HepG2 (cell line): ENCODE results near the gene HSPB9. TPM values are rescaled to one million over a fixed set of nuclear protein-coding genes. Genes with fewer than 3 reads are reported as not detected.

Source experiments
- ARNTL ChIP-seq: sonication (generic); formaldehyde crosslinking; IDR thresholded peaks from 2 replicates; pipeline ENCODE4 v1.4.0; 2020; ENCODE audit warnings: mild to moderate bottlenecking, missing genetic modification reagents
- FOXA3 ChIP-seq: IDR thresholded peaks from 2 replicates; pipeline ENCODE4 v1.6.1; 2016; ENCODE audit warnings: missing genetic modification reagents, missing compliant biosample characterization
- FOXK1 ChIP-seq: sonication (generic); formaldehyde crosslinking; IDR thresholded peaks from 2 replicates; pipeline ENCODE4 v1.4.0; 2020; ENCODE audit warnings: low read depth, missing genetic modification reagents, borderline replicate concordance
- FOXM1 ChIP-seq: sonication (generic); formaldehyde crosslinking; IDR thresholded peaks from 2 replicates; pipeline ENCODE4 v1.5.0; 2020; ENCODE audit warnings: missing genetic modification reagents
- HOXA3 ChIP-seq: sonication (generic); formaldehyde crosslinking; IDR thresholded peaks from 2 replicates; pipeline ENCODE4 v1.5.0; 2020; ENCODE audit warnings: missing genetic modification reagents
- PCBP2 ChIP-seq: fragments of 200-400 bp; formaldehyde crosslinking; optimal IDR thresholded peaks from 2 replicates; pipeline ENCODE3; 2018; ENCODE audit warnings: low read length, low read depth; ENCODE audit not compliant: poor library complexity, severe bottlenecking
- TRIM24 ChIP-seq: sonication (generic); formaldehyde crosslinking; IDR thresholded peaks from 2 replicates; pipeline ENCODE4 v1.8.0; 2022; ENCODE audit warnings: mild to moderate bottlenecking, missing genetic modification reagents
- ZEB1 ChIP-seq: IDR thresholded peaks from 2 replicates; pipeline ENCODE4 v1.6.1; 2012; ENCODE audit warnings: mild to moderate bottlenecking, low read depth, inconsistent platforms; ENCODE audit not compliant: insufficient replicate concordance
- ZFP90 ChIP-seq: sonication (generic); formaldehyde crosslinking; IDR thresholded peaks from 2 replicates; pipeline ENCODE4 v1.8.0; 2022; ENCODE audit warnings: missing genetic modification reagents, mild to moderate bottlenecking, inconsistent platforms, borderline replicate concordance
- ZNF12 ChIP-seq: sonication (generic); formaldehyde crosslinking; IDR thresholded peaks from 2 replicates; pipeline ENCODE4 v1.5.0; 2020; ENCODE audit warnings: missing genetic modification reagents
- polyA plus RNA-seq, 8 experiments: library from polyadenylated mRNA; depleted of rRNA in 3 of 8; stranded (reverse) in 7 of 8; unstranded in 1 of 8; fragments of >200 nt; fragmentation: Illumina TruSeq in 4 of 8; extraction: Trizol in 4 of 8; gene quantifications; 2 replicates each; pipeline versions ENCODE4 v1.2.1 to v1.2.3, GENCODE V29; 2011 to 2016; ENCODE audit warnings: low read depth in 4 of 8, missing spikeins in 1 of 8, mixed read lengths in 1 of 8; ENCODE audit not compliant: insufficient read depth in 1 of 8
- total RNA-seq, 5 experiments: library from RNA; depleted of rRNA; stranded (reverse); fragments of >200 nt; fragmentation: Illumina TruSeq; extraction: Trizol; gene quantifications; 2 replicates each; pipeline ENCODE4 v1.2.3, GENCODE V29; 2016; ENCODE audit warnings: low read depth in 1 of 5
- TF ChIP-seq, protein P1 (sequence below): sonication (generic); formaldehyde crosslinking; IDR thresholded peaks from 2 replicates; pipeline ENCODE4 v1.4.0; 2020; ENCODE audit warnings: mild to moderate bottlenecking, missing genetic modification reagents
- TF ChIP-seq, protein P2 (sequence below), 2 experiments: fragments of 450-650 bp in 1 of 2; sonication (generic) in 1 of 2; formaldehyde crosslinking; IDR thresholded peaks; 2 replicates each; pipeline versions ENCODE4 v1.5.0 to v1.8.0; 2020 to 2022; ENCODE audit warnings: mild to moderate bottlenecking in 1 of 2, missing genetic modification reagents in 1 of 2
- TF ChIP-seq, protein P3 (sequence below): sonication (generic); formaldehyde crosslinking; IDR thresholded peaks from 2 replicates; pipeline ENCODE4 v1.5.0; 2020; ENCODE audit warnings: missing genetic modification reagents
- TF ChIP-seq, protein P4 (sequence below): sonication (generic); formaldehyde crosslinking; IDR thresholded peaks from 2 replicates; pipeline ENCODE4 v1.4.0; 2020; ENCODE audit warnings: missing genetic modification reagents, borderline replicate concordance
- TF ChIP-seq, protein P5 (sequence below): sonication (generic); formaldehyde crosslinking; IDR thresholded peaks from 2 replicates; pipeline ENCODE4 v1.4.0; 2020; ENCODE audit warnings: missing genetic modification reagents
- TF ChIP-seq, protein P6 (sequence below): sonication (generic); formaldehyde crosslinking; IDR thresholded peaks from 2 replicates; pipeline ENCODE4 v1.8.0; 2022; ENCODE audit warnings: mild to moderate bottlenecking, missing genetic modification reagents; ENCODE audit not compliant: insufficient replicate concordance

The HSPB9 gene
- total and polyA plus RNA-seq, 2 of the 13 experiments (the other 11 are each of a cell fraction or from before 2014, with no cell fraction given) = 0.05 to 0.24 TPM

DNA sequence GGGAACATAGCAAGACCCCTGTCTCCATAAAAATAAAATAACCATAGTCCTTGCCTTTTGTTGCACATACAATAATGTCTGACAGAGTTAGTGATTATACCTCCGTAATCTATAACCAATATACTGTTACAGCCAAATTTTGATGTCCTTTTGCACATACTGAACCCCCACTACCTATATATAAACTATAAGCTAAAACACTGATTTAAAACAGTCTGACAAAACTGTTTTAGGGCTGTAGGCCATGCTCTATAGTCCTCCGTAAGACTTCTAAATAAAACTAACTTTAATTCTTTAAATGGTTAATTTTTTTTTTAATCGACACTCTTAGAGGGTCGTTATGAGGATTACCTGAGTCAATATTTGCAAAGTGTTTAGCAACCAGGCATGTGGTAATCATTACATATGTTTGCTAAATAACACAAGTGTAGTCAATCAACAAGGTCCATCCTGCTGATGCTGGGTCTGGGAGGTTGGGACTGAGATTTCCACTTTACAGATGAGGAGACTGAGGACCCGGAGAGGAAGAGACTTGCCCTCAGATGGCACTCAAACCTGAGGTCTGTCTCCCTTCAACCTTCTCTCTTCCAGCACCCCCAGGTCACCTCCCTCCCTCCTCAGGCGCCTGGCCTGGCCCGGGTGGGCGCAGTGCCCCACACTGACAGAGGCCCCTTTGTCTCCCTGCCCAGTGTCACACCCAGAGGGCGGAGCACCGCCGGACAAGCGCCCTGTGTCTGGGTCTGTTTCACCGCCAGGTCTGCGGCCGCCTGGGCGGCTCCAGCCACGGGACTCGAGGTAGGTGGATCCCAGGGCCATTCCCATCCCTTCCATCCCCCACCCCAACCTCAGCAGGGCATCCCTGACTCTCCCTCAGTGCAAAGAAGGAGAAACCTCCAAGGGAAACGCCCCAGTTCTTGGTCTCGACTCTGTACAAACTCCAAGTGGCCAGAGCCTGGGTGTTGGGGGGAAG, 34.6 kb upstream of the HSPB9 start (continued):
- TF ChIP-seq, protein P1, sequence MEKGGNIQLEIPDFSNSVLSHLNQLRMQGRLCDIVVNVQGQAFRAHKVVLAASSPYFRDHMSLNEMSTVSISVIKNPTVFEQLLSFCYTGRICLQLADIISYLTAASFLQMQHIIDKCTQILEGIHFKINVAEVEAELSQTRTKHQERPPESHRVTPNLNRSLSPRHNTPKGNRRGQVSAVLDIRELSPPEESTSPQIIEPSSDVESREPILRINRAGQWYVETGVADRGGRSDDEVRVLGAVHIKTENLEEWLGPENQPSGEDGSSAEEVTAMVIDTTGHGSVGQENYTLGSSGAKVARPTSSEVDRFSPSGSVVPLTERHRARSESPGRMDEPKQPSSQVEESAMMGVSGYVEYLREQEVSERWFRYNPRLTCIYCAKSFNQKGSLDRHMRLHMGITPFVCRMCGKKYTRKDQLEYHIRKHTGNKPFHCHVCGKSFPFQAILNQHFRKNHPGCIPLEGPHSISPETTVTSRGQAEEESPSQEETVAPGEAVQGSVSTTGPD (CRISPR knock-in tag) = no peak
- TF ChIP-seq HOXA3 (CRISPR knock-in tag) = peak; percentile 59; the same call in 1 of the 2 replicates
- TF ChIP-seq, protein P2, sequence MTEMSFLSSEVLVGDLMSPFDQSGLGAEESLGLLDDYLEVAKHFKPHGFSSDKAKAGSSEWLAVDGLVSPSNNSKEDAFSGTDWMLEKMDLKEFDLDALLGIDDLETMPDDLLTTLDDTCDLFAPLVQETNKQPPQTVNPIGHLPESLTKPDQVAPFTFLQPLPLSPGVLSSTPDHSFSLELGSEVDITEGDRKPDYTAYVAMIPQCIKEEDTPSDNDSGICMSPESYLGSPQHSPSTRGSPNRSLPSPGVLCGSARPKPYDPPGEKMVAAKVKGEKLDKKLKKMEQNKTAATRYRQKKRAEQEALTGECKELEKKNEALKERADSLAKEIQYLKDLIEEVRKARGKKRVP (CRISPR knock-in tag; IDR thresholded peaks at IDR 0.05) = peak in 1 of 2 experiments; percentile 49; a peak in 1 of 4 replicates
- TF ChIP-seq, protein P3, sequence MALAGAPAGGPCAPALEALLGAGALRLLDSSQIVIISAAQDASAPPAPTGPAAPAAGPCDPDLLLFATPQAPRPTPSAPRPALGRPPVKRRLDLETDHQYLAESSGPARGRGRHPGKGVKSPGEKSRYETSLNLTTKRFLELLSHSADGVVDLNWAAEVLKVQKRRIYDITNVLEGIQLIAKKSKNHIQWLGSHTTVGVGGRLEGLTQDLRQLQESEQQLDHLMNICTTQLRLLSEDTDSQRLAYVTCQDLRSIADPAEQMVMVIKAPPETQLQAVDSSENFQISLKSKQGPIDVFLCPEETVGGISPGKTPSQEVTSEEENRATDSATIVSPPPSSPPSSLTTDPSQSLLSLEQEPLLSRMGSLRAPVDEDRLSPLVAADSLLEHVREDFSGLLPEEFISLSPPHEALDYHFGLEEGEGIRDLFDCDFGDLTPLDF (CRISPR knock-in tag) = no peak; the same call in 1 of the 2 replicates
- TF ChIP-seq, protein P4, sequence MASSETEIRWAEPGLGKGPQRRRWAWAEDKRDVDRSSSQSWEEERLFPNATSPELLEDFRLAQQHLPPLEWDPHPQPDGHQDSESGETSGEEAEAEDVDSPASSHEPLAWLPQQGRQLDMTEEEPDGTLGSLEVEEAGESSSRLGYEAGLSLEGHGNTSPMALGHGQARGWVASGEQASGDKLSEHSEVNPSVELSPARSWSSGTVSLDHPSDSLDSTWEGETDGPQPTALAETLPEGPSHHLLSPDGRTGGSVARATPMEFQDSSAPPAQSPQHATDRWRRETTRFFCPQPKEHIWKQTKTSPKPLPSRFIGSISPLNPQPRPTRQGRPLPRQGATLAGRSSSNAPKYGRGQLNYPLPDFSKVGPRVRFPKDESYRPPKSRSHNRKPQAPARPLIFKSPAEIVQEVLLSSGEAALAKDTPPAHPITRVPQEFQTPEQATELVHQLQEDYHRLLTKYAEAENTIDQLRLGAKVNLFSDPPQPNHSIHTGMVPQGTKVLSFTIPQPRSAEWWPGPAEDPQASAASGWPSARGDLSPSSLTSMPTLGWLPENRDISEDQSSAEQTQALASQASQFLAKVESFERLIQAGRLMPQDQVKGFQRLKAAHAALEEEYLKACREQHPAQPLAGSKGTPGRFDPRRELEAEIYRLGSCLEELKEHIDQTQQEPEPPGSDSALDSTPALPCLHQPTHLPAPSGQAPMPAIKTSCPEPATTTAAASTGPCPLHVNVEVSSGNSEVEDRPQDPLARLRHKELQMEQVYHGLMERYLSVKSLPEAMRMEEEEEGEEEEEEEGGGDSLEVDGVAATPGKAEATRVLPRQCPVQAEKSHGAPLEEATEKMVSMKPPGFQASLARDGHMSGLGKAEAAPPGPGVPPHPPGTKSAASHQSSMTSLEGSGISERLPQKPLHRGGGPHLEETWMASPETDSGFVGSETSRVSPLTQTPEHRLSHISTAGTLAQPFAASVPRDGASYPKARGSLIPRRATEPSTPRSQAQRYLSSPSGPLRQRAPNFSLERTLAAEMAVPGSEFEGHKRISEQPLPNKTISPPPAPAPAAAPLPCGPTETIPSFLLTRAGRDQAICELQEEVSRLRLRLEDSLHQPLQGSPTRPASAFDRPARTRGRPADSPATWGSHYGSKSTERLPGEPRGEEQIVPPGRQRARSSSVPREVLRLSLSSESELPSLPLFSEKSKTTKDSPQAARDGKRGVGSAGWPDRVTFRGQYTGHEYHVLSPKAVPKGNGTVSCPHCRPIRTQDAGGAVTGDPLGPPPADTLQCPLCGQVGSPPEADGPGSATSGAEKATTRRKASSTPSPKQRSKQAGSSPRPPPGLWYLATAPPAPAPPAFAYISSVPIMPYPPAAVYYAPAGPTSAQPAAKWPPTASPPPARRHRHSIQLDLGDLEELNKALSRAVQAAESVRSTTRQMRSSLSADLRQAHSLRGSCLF (CRISPR knock-in tag) = no peak
- no peak for TF ChIP-seq FOXM1
- TF ChIP-seq FOXK1 (CRISPR knock-in tag) = no peak
- no peak for TF ChIP-seq ZEB1
- peak; percentile 70; the same call in 1 of the 2 replicates for TF ChIP-seq ZNF12
- TF ChIP-seq, protein P5, sequence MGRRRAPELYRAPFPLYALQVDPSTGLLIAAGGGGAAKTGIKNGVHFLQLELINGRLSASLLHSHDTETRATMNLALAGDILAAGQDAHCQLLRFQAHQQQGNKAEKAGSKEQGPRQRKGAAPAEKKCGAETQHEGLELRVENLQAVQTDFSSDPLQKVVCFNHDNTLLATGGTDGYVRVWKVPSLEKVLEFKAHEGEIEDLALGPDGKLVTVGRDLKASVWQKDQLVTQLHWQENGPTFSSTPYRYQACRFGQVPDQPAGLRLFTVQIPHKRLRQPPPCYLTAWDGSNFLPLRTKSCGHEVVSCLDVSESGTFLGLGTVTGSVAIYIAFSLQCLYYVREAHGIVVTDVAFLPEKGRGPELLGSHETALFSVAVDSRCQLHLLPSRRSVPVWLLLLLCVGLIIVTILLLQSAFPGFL (CRISPR knock-in tag) = no peak
- no peak for TF ChIP-seq TRIM24
- no peak for TF ChIP-seq ZFP90 (CRISPR knock-in tag)
- TF ChIP-seq PCBP2 = no peak
- TF ChIP-seq FOXA3 (CRISPR knock-in tag) = peak; percentile 94
- 0 out of 2 replicates have a peak, but pooled peaks have one; percentile 20 for TF ChIP-seq ARNTL (CRISPR knock-in tag)
- TF ChIP-seq, protein P6, sequence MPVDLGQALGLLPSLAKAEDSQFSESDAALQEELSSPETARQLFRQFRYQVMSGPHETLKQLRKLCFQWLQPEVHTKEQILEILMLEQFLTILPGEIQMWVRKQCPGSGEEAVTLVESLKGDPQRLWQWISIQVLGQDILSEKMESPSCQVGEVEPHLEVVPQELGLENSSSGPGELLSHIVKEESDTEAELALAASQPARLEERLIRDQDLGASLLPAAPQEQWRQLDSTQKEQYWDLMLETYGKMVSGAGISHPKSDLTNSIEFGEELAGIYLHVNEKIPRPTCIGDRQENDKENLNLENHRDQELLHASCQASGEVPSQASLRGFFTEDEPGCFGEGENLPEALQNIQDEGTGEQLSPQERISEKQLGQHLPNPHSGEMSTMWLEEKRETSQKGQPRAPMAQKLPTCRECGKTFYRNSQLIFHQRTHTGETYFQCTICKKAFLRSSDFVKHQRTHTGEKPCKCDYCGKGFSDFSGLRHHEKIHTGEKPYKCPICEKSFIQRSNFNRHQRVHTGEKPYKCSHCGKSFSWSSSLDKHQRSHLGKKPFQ (CRISPR knock-in tag) = no peak
